ENCODE results near the gene PSD2.
"Not testable (repeated sequence)": the region's sequence is repeated elsewhere in the genome, so short reads cannot be mapped to it uniquely, and the experiment has no call there.

PSD2 gene

GRCh38 chr5:139792218-139792617 lies 3.4 kb upstream of the PSD2 start:
- DNase-seq (ENCODE audit: low read depth), result no peak

- not testable (repeated sequence) for DNase-seq (ENCODE audit: low read depth)
These were observed 3.0 kb upstream of the PSD2 start for GRCh38 chr5:139792655-139793054.

GRCh38 chr5:139794067-139794846 lies 1.4 kb upstream of the PSD2 start:
- no peak for DNase-seq (ENCODE audit: low read depth)

- no peak for DNase-seq (ENCODE audit: low read depth)
These were observed 626 bp downstream of the PSD2 start for GRCh38 chr5:139796061-139796806.

GRCh38 chr5:139797335-139797734 lies 1.7 kb downstream of the PSD2 start:
- DNase-seq (ENCODE audit: low read depth), result no peak

- DNase-seq (ENCODE audit: low read depth), result no peak
These were observed 2.4 kb downstream of the PSD2 start for GRCh38 chr5:139797856-139798510.

GRCh38 chr5:139798883-139799282 lies 3.3 kb downstream of the PSD2 start:
- no peak for DNase-seq (ENCODE audit: low read depth)

GRCh38 chr5:139799359-139799758 lies 3.8 kb downstream of the PSD2 start:
- no peak for DNase-seq (ENCODE audit: low read depth)

- no peak for DNase-seq (ENCODE audit: low read depth)
These were observed 8.4 kb downstream of the PSD2 start for GRCh38 chr5:139803978-139804377.

- DNase-seq (ENCODE audit: low read depth), result no peak
These were observed 9.3 kb downstream of the PSD2 start for GRCh38 chr5:139804800-139805397.

GRCh38 chr5:139805545-139805944 lies 9.9 kb downstream of the PSD2 start:
- DNase-seq (ENCODE audit: low read depth), result no peak

- no peak for DNase-seq (ENCODE audit: low read depth)
These were observed 10.5 kb downstream of the PSD2 start for GRCh38 chr5:139806111-139806510.

GRCh38 chr5:139806726-139807646 lies 11.4 kb downstream of the PSD2 start:
- no peak for DNase-seq (ENCODE audit: low read depth)

- DNase-seq (ENCODE audit: low read depth), result no peak
These were observed 12.0 kb downstream of the PSD2 start for GRCh38 chr5:139807647-139808030.

GRCh38 chr5:139808481-139809330 lies 13.1 kb downstream of the PSD2 start:
- no peak for DNase-seq (ENCODE audit: low read depth)

- no peak for DNase-seq (ENCODE audit: low read depth)
These were observed 13.8 kb downstream of the PSD2 start for GRCh38 chr5:139809331-139809810.

GRCh38 chr5:139810341-139811273 lies 15.0 kb downstream of the PSD2 start:
- DNase-seq (ENCODE audit: low read depth), result no peak

GRCh38 chr5:139811274-139811607 lies 15.6 kb downstream of the PSD2 start:
- no peak for DNase-seq (ENCODE audit: low read depth)

GRCh38 chr5:139812323-139812722 lies 16.7 kb downstream of the PSD2 start:
- no peak for DNase-seq (ENCODE audit: low read depth)
